Measurements from ENCODE around the gene SCAPER.

DNA sequence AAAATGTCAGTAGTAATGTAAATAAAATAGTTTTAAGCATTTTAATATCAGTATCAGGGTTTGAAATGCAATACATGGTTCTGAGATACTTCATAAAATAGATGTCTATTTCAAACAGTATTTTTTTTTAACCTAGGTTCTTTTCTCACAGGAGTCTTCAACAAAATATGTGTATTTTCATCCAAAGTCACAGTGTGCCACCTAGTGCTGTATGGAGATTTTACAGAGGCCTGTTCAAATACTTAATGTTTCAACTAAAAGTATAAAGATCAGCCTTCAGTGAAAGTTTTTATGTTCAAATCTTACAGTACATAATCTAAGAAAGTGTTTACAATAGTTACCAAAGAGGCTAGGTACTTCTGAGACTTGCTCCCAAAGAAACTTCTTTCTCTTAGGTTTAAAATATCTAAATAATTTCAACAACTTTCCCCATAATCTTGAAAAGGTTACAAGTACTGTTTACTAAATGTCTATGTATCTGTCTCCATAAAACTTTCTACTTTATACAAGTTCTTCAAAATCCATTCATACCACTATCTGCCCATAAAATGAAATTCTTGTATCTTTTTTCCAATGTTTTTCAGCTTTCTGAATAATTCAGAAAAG, 38.3 kb downstream of the SCAPER start:
- TF ChIP-seq CTCF (IDR thresholded peaks at IDR 0.05 in 4 of 5, conservative IDR thresholded peaks at IDR 0.05 in 1 of 5): peak in 3 of 5 experiments; percentile 49 to 62 (median 53)
- no peak for TF ChIP-seq POLR2A (IDR thresholded peaks at IDR 0.05)
